GM21576 (cell line): ENCODE results near the gene ZNF700.
"Not testable (repeated sequence)": the region's sequence is repeated elsewhere in the genome, so short reads cannot be mapped to it uniquely, and the experiment has no call there.

Experiments
- ATAC-seq: cut with Tn5 transposase; IDR thresholded peaks from one replicate; pipeline ENCODE4 v1.9.1; 2021; ENCODE audit warnings: mild to moderate bottlenecking, moderate library complexity; ENCODE audit not compliant: unreplicated experiment

ZNF700 gene

GRCh38 chr19:11987405-11988281, 62.7 kb downstream of the ZNF700 start:
- peak; percentile 77 for ATAC-seq

- no peak for ATAC-seq
Measured at GRCh38 chr19:11989112-11989456, 64.2 kb downstream of the ZNF700 start.

- ATAC-seq = not testable (repeated sequence)
Measured at GRCh38 chr19:11991921-11992320, 67.0 kb downstream of the ZNF700 start.

- ATAC-seq = no peak
Measured at GRCh38 chr19:11995174-11995573, 70.3 kb downstream of the ZNF700 start.
